ENCODE results near the gene COL8A1.

- TF ChIP-seq, protein P1, sequence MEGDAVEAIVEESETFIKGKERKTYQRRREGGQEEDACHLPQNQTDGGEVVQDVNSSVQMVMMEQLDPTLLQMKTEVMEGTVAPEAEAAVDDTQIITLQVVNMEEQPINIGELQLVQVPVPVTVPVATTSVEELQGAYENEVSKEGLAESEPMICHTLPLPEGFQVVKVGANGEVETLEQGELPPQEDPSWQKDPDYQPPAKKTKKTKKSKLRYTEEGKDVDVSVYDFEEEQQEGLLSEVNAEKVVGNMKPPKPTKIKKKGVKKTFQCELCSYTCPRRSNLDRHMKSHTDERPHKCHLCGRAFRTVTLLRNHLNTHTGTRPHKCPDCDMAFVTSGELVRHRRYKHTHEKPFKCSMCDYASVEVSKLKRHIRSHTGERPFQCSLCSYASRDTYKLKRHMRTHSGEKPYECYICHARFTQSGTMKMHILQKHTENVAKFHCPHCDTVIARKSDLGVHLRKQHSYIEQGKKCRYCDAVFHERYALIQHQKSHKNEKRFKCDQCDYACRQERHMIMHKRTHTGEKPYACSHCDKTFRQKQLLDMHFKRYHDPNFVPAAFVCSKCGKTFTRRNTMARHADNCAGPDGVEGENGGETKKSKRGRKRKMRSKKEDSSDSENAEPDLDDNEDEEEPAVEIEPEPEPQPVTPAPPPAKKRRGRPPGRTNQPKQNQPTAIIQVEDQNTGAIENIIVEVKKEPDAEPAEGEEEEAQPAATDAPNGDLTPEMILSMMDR (conservative IDR thresholded peaks at IDR 0.05), result no peak
- no peak for TF ChIP-seq ZFX (IDR thresholded peaks at IDR 0.05)
These were observed 142.4 kb downstream of the COL8A1 start for GRCh38 chr3:99780749-99781148.

Data from C4-2B (cell line).